Stimulated activated CD4-positive, alpha-beta T cell treated with anti-CD3 and anti-CD28 coated beads, Interleukin-12 subunit alpha, Interleukin-12 subunit beta, amount 100 ng/mL, for 48 hours (primary cell): ENCODE data around the gene REXO1.

Source experiments
- DNase-seq, 3 donors: peaks; one replicate each; pipeline ENCODE4 v3.0.0-alpha.2; 2020; ENCODE audit warnings: low read depth in 2 of 3, low spot score in 1 of 3

REXO1 gene

DNA sequence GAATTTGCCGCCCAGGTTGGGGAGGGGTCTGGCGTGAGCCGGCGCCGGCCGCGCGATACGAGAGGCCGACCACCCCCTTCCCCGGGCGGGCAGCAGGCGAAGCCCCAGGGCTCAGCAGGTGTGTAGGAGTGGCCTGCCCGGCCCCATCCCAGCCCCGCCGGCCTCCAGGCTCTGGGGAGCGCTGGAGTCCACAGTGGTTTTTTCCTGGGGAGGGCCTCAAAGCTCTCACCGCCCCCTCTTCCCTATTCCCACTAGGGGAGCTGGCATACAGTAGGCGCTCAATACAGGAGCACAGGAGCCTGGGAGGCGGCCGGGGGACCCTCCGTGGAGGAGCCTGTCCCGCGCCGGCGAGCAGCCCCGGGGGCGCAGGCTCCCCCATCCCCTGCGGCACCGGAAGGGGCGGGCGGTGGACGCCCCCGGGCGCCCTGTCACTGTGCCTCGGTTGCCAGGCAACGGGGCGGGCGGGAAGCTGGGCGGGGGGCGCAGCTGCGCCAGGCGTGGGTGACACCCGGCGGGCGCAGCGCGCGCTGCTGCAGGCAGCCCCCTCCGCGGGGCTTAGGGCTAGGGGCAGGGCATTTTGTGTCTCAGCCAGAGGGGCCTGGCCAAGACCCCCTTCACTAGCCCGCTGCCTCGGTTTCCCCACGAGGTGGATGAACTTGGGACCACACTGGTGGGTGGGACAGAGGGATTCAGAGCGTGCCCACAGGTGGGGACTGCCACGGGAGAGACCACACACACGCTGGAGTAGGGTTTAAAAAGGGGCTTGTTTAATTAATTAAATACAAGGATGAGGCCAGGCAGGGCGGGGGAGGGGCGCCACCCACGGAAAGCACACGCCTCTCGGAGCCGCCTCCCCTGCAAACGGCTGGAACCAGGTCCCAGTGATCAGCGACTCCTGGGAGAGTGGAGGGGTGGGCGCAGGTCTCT lies 3.6 kb upstream of the REXO1 start:
- no peak for DNase-seq

DNA sequence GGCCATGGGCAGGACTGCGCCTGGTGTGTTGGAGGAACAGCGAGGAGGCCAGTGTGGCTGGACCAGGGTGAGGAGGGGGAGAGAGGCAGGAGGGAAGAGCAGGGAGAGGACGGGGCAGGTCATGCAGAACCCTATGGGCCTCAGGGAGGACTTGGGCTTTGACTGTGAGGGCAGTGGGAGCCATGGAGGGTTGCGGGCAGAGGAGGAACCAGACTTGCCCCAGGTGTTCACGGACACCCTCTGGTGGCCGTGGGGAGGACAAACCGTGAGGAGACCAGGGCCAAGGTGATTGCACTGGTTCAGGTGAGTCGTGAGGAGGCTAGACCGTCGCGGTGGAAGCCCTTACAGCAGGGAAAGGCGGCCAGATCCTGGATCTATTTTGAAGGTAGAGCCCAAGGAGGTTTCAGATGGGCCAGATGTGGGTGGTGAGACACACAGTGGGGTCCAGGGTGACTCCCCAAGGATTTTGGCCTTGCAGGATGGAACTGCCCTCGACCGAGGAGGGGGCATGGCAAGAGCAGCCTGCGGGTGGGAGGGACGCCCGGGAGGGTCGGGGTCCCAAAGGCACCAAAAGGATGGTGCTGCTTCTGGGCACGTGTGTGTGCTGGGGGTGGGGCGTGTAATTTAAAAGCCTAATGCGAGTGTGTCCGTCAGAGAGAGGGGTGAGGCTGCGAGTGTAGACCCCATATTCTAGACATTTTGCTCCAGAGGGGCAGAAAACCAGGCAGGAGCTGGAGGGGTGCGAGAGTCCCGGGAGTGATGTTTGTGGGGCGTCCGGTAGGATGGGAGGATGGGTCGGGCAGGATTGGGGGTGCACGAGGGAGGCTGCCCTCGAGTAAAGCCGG lies 2.7 kb upstream of the REXO1 start:
- DNase-seq, result no peak

DNA sequence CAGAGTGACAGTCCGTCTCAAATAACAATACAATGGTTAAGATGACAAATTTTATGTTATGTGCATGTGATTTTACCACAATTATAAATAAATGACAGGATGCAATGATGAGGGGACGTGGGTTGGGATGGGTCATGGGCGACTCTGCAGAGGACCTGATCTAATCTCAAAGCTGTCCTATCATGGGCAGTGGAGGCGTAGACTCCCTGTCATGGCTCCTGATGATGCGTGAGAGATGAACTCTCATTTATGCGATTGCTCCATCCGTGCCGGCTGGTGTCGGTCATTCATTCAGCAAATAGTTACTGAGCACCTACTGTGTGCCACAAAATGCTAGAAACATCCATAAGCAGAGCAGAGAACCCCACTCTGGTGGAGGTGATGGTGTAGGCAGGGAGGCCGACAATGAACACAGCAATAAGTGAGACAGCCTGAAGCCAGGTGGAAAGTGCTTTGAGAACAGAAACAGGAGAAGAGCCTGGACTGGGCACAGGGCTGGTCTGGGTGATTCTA lies 1.7 kb upstream of the REXO1 start:
- DNase-seq, result no peak

DNA sequence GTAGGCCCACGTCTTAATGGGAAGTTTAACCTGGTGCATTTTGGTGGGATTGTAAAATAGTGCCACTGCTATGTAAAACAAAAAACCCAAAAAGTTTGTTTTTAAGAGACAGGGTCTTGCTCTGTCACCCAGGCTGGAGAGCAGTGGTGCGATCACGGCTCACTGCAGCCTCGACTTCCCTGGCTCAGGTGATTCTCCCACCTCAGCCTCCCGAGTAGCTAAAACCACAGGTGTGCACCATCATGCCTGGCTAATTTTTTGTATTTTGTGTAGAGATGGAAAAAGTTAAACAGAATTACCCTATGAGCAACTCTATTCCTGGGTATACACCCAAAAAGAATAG lies 820 bp upstream of the REXO1 start:
- DNase-seq, result no peak

DNA sequence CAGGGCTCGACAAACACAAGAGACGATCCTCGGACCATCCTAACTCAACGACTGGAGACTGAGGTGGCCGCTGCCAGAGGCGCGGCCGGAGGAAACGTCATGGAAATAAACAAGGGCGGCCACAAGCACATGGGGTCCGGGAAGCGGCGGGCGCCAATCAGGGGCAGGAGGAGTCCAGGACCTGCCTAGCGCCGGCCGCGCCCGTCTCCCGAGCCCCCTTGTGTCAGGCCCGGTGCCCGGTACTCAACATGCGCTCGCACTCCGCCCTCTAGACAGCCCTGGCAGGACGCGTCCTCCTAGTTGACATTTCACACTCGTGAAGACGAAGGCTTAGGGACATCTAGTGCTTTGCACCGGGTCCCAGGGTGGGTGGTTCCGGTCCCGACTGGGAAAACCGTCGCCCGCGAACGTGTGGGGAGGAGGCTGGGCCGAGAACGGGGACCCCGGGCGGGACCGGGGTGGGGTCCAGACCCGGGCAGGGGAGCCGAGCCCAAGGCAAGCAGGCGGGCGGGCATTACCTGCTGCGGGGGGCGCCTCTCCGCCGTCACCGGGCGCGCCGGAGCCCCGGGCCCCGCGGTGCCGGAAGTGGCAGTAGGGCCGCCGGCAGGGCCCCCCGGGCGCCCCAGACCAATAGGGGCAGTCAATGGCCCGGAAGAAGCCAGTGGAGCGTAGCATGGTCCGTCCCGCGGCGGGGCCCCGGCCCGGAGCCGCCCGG lies 442 bp downstream of the REXO1 start:
- DNase-seq, result no peak

DNA sequence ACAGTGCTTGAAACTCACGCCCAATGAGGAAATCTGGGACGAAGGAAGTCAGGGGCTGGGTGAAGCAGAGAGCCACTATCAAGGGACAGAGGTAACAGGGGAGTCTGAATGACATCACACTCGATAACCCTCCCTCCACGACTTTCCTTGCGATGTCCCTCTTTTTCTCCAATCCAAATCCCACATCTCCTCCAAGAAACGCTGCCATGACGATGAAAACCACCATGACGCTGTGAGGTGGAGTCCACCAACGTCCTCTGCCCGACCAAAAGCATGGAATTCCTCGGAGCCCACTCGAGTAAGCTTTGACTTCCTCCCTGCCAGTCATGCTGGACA lies 967 bp downstream of the REXO1 start:
- DNase-seq, result no peak

DNA sequence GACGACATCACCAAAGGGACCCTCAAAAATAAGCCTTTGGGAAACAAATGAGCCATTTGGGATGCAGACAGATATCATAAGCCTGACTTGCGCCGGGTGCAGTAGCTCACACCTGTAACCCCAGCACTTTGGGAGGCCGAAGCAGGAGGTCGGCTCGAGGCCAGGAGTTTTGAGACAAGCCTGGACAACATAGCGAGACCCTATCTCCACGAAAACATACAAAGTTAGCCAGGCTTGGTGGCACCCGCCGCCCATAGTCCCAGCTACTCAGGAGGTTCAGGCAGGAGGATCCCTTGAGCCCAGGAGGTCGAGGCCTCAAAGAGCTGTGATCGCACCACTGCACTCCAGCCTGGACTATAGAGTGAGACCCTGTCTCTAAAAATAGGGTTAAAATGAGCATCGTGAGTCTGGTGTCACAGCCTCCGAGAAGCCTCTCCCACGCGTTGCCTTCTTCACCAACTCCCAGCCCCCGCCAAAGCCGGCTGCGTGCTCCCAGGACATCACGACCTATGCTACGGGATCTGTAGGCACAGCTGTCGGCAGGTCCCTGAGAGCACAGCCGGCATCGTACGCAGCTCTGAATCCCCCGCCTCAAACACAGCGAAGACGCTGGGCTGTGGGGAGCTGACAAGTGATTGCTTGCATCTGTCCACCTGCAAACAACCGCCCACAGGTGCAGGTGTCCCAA lies 1.6 kb downstream of the REXO1 start:
- DNase-seq, result no peak

DNA sequence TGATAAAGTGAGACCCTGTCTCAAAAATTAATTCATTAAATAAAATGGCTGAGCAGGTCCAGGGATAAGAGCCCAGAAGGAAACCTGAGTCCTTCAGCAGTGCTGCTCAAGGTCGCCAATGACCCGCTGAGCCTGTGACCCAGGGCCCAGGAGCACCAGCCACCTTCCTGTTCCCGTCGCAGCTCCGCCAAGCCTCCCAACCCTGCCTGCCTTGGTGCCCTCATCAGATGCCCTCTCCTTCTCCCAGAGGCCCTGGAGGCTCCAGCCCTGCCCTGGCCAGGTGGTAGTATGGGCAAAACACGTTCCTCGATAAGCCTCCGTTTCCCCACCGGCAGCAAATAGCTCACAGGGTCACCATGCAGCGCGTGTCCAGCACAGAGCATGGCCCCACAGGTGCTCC lies 2.6 kb downstream of the REXO1 start:
- DNase-seq, result no peak

DNA sequence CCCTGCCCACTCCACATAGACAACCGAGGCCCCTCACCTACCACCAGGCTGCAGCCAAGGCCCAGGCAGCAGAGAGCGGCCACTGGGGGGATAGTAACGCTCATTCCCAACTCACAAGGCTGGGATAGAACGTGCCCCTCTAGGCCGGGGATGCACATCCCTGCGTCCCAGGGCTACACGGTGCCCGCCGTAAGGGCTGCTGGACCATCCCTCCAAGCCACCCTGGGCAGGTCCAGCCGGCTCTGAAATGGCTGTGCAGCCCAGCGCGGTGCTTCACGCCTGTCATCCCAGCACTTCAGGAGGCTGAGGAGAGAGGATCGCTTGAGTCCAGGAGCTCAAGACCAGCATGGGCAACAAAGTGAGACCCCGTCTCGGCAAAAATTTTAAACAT lies 3.2 kb downstream of the REXO1 start:
- no peak for DNase-seq

DNA sequence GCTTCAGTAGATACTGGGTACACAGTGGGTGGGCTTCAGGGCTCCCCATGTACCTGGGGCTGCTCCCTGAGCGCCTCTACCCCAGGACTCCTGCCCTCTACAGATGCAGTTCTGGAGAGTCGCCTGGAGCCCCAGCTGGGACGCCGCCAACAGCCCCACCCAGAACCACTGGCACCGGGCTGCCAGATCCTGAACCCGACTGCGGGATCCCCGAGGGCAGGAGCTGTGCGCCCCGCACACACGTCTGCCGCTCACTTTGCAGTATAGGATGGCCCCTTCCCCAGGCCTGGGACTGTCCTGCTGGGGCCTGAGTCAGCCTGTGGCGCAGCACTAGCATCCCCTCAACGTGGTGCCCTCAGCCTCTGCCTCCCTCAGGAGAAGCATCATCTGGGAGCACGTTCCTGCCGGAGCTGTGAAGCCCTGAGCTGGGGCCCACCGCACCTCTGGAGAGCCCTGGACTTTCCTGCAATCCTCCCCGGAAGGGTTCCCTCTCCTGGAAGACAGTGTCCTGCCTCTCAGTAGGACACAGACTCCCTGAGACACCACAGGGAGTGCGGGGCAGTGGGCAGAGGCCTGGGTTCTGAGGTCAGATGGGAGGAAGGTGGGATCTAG lies 3.7 kb downstream of the REXO1 start:
- no peak for DNase-seq

DNA sequence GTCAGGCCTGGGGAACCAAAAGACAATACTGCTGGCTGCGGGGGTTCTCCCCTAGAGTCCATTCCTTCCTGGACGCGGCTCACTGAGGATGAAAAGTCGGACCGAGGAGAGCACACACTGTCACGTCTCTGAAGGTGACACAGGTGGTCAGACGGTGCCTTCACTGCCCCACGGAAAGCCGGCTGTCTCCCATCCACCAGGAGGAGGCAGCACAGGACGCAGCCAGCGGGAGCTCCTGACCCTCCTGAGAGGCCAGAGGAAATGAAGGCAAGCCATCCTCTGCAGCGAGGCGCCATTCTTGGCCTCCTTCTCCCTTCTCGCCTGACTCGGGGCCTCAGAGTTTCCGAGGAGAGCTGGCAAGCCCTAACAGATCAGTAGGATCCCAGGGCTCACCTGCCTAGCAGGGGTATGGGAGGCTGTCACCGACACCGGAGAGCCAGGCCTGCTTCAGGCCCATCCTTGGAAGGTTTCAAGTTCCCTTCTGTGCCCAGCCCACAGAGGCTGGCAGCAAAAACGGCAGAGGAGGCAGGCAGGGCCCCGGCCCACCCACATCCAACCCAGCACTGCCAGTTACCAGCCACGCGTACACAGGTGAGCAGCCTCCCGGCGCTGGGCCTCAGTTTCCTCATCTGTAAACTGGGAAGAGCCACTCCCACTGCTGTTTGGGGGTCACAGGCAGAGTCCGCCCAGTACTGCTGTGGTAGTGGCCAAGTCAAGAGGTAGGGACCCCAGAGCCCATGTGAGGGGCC lies 4.5 kb downstream of the REXO1 start:
- DNase-seq, result no peak

DNA sequence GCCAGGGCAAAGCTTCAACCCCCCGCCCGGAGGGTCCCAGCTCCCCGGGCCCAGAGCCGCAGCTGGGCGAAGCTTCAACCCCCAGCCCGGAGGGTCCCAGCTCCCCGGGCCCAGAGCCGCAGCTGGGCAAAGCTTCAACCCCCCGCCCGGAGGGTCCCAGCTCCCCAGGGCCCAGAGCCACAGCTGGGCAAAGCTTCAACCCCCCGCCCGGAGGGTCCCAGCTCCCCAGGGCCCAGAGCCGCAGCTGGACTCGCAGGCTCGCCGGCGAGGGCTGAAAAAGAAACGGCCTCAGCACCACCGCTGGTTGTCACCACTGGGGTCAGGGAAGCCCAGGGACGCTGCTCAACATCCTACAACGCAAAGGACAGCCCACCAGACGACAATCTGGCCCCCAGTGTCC lies 5.2 kb downstream of the REXO1 start:
- DNase-seq, result no peak

DNA sequence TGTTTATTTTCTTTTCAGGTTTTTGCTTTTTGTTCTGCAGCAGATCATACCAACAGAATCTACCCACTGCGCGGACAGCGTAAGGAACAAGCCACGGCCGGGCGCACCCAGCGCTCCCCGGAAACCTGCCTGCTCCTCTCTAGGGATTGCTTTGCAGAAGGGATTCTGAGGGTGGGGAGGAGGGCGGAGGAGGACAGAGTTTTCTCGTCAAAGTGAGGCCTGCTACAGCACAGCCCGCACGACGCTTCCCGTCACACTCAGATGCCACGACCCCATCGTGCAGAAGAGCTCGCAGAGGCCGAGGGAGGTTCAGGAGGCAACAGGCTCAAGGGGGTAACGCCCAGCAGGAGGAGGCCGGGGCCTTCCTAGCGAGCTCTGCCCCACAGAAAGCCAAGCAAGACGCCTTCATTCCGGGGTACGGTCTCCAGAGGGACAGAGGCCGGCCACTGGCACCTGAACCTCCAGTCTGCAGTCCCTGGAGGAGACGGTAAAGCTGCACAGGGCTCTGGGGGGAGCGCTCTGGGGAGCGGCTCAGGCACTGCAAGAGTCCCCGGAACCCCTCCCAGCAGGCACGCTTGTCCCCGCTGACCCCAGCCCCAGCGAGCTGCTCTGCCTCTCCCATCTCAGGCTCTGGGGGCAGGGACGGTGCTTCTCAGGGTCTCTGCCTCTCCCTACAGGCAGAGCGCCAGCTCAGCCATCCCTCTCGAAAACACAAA lies 6.9 kb downstream of the REXO1 start:
- DNase-seq, result no peak

DNA sequence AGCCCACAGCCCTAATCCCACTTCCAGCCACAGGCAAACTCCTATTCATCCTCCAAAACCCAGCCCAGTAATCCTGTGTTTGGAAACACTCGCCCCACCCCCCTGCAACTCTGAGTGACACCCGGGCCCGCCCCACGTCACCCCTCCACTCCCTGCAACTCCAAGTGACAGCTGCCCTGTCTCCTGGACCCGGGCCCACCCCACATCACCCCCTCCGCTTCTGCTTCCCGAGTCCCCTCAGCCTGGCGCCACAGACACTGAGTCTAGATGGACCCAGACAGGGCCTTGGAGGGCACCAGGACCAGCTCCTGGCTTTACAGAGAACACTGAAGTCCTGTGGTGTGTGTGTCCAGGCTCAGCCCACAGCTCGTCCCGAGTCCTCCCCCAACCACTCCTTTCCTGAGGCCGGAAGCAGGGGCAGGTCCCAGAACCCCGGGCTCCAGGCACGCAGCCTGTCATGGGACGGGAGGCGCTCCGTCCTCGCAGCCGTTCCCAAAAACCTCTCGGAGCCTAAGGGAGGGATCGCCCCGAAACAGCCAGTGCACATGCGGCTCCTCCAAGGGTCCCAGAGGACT lies 7.7 kb downstream of the REXO1 start:
- no peak for DNase-seq

DNA sequence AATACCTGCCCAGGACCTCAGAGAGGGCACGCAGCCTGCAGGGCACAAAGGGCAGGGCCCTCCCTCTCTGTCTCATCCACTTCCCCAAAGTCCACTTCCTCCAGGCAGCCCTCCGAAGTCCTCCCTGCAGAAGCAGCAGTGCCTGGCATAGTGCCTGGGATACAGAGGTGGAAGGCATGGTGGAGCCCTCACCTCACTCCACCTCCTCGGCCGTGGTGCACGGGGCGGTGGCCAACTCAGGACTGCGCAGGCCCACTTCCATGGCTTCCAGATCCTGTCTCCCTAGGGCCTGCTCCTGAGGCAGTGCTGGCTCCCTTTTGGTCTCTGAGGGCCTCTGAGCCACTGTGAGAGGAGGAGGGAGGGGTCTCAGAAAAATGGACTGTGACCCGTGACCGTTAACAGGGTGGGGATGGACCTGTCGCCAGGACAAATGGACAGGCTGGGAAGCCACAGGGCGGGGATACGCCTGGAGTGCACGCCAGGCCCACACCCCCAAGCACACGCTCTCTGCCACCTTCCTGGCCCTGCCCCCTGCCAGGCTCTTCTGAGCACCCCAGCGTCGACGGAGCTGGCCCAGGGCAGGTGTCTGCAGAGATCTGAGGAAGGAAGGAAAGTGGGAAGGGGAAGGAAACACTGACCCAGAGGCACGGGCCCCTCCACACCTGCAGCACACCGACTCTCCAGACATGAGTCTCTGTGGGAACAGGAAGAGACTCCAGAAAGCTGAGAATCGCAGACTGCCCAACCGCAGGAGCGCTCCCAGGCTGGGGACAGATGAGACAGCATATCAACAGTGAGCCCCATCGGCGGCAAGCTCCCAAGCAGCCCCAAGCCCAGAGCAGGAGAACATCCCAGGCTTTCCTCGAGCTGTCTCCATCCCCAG lies 8.4 kb downstream of the REXO1 start:
- DNase-seq, result no peak

DNA sequence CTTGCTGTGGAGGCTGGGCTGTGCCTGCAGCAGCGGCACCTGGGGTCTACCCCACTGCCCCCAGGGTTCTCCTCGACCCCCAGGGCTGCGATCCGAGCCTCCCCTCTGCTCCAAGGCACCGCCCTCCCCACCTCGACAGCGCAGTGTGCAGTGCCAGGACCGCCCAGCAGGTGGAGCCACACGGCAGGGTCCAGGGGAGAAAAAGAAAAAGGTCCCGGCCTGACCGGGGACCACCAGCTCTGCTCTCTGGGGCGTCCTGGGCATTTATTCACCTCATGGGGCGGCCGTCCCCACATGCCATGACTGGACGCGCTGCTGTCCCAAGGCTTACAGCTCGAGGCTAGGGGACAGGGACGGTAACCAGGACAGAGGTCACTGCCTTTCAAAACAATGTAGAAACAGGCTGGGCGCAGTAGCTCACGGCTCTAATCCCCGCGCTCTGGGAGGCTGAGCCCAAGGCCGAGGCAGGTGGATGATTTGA lies 10.6 kb downstream of the REXO1 start:
- DNase-seq, result no peak

DNA sequence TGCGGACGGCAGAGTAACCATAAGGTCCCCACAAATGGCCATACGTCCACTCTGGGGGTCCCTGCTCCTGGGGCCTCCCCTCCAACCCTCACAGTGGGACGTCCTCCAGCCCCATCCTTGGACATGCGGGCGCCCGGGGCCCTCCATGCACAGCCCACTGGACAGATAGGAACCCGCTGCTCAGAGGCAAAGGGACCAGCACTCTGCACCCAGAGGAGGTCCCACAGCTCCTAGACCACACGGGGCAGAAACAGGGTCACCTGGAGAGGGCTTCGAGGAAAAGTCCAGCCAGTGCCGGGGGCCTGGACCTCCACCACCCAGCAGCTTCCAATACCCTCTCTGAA lies 11.1 kb downstream of the REXO1 start:
- no peak for DNase-seq
